Ovary (tissue), 9 donors: Measurements from ENCODE around the gene HOXA1. TPM values are rescaled to one million over a fixed set of nuclear protein-coding genes. Genes with fewer than 3 reads are reported as not detected.
"Not testable (repeated sequence)": the region's sequence is repeated elsewhere in the genome, so short reads cannot be mapped to it uniquely, and the experiment has no call there.

ENCODE experiments used
- DNase-seq, 5 donors: peaks; one replicate each; pipeline ENCODE4 v3.0.0-alpha.2; 2019 to 2020
- H3K27ac ChIP-seq, 2 donors: fragments of 200-600 bp; one replicate each; pipeline versions ENCODE4 v1.5.1 to v1.8.0; 2019 to 2022
- H3K27me3 ChIP-seq: fragments of 200-600 bp; one replicate; pipeline ENCODE4 v1.8.0; 2022
- H3K36me3 ChIP-seq: fragments of 200-600 bp; sonication (generic); one replicate; pipeline ENCODE4 v1.5.1; 2019
- H3K4me1 ChIP-seq: one replicate; pipeline ENCODE4 v1.8.1; 2013; ENCODE audit warnings: mild to moderate bottlenecking, moderate library complexity; ENCODE audit not compliant: insufficient read depth
- H3K4me3 ChIP-seq: fragments of 200-600 bp; sonication (generic); one replicate; pipeline ENCODE4 v1.5.1; 2017
- H3K9me3 ChIP-seq, 2 donors: fragments of 200-600 bp in 1 of 2; sonication (generic) in 1 of 2; one replicate each; pipeline versions ENCODE4 v1.5.1 to v1.8.1; 2013 to 2019; ENCODE audit warnings: mild to moderate bottlenecking in 1 of 2, moderate library complexity in 1 of 2
- EP300 ChIP-seq: sonication (generic); formaldehyde crosslinking; IDR thresholded peaks from one replicate; pipeline ENCODE4 v1.6.1; 2017; ENCODE audit warnings: antibody characterized with exemption
- POLR2A ChIP-seq: fragments of 450-650 bp; IDR thresholded peaks from one replicate; pipeline ENCODE4 v1.6.1; 2017; ENCODE audit warnings: antibody characterized with exemption, mild to moderate bottlenecking, moderate library complexity
- WGBS, 3 donors: extraction: QIAGEN DNeasy Blood & Tissue Kit in 1 of 3; methylation state at CpG; one replicate each; pipeline versions ENCODE4 v1.1.5 to v1.1.7; 2013 to 2017; 5-methylcytosine and 5-hydroxymethylcytosine counted together
- intact Hi-C, 4 donors: fragments of 100-400 bp; cut with DNase I; formaldehyde crosslinking; loops; one replicate each; pipeline versions ENCODE4 v1.11.0 to v1.15.1; 2022 to 2023
- polyA plus RNA-seq, 2 donors: library from polyadenylated mRNA; stranded (reverse); fragments of 200-250 nt in 1 of 2; fragments of 350-450 nt in 1 of 2; fragmentation: Illumina TruSeq in 1 of 2; extraction: RNeasy Lipid Tissue Mini Kit (QIAGEN cat#74804) in 1 of 2; gene quantifications; one replicate each; pipeline ENCODE4 v1.2.3, GENCODE V29; 2013 to 2014
- total RNA-seq, 7 donors: library from RNA; depleted of rRNA in 2 of 7; stranded (reverse); fragments of >200 nt in 2 of 7; fragmentation: NEBNext Ultra II Directional in 3 of 7; extraction: Animal tissue kit (Norgen Biotek cat#: 25700) in 3 of 7; gene quantifications; one replicate each; pipeline versions ENCODE4 v1.1.0 to v1.2.4, GENCODE V29; 2016 to 2023
- TF ChIP-seq, protein P1 (sequence below), 3 donors: fragments of 450-650 bp in 2 of 3; fragments of 200-600 bp in 1 of 3; IDR thresholded peaks; one replicate each; pipeline versions ENCODE4 v1.5.1 to v1.8.0; 2016 to 2022; ENCODE audit warnings: antibody characterized with exemption in 3 of 3, mild to moderate bottlenecking in 1 of 3
- donor health status: DM: no; HTN: no; CAD: no; lungs with moderate emphysema.
- donor health status: DM: no; HTN: no; CAD: no.
- donor health status: Bipolar disorder and iron deficiency.
- donor health status: DM: yes; HTN: yes; CAD: no.
- donor health status: DM: no; HTN: no; CAD: no.
- donor health status: DM: yes; HTN: yes; CAD: no.

The HOXA1 gene
- total and polyA plus RNA-seq, 9 donors, result 0.23 to 1.5 (median 0.62) TPM

DNA sequence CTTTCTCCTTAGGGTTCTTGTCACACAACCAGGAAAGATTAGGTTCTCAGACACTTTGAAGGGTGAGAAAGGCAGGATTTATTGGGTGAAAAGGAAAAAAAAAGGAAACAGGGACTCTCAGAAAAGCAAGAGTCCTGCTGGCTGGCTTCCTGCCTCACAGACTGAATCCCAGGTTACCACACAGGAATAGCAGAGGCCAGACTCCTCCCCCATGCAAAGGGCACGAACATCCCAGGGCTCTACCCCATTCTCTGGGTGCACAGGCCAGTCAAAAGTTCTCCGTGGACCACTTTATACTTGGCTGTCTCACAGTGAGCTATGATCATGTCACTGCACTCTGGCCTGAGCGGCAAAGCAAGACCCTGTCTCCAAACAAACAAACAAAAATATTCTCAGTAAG is 42.6 kb downstream of the HOXA1 start:
- no peak overlapping the region for H3K27ac ChIP-seq
- H3K9me3 ChIP-seq, result no peaks in the 10 kb centered on the region
- no peaks in the 10 kb centered on the region for H3K36me3 ChIP-seq
- no peak overlapping the region for H3K4me3 ChIP-seq
- no peaks in the 10 kb centered on the region for H3K4me1 ChIP-seq
- H3K27me3 ChIP-seq, result no peaks in the 10 kb centered on the region
- WGBS, 3 donors, result 44 to 47% (median 47%) methylated on average over 3 of the region's 3 CpGs
- intact Hi-C loops, result no loop called here
- no peak for DNase-seq
- no peak for TF ChIP-seq EP300

DNA sequence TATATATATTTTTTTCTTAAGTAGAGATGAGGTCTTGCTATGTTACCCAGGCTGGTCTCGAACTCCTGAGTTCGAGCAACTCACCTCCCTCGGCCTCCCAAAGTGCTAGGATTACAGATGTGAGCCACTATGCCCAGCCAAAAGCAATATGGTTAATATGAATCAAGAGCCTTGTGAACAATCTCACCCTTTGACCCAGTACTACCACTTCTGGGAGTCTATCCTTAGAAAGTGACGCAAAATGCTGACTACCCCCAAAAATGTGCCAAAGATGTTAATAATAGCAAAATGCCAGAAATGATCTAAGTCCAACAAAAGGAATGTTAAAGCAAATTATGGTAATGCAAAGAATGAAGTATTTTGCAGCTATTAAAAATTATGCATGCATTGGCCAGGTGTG is 44.3 kb downstream of the HOXA1 start:
- intact Hi-C loops, result no loop called here

DNA sequence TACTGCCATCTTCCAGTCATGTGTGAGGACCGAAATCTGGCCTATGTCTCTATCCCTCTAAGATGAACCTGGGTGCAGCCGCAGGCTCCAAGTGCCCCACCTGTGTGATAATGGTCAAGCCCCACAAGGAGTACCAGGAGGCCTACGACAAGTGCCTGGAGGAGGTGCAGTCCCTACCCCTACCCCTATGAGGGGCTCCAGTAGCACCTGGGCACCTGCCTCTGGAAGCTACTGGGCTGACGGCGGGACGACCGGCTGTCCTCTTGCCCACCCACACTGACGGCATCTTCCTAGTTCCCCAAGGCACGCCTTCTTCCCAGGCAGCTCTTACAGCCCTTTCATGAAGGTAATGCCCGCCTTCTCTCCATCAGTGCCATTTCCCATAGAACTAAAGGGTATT is 47.4 kb downstream of the HOXA1 start:
- Histone ChIP-seq H3K27me3 (no peaks in the 10 kb centered on the region), H3K4me3 (no peak overlapping the region), H3K27ac (no peak overlapping the region), H3K36me3 (no peaks in the 10 kb centered on the region), H3K4me1 (no peaks in the 10 kb centered on the region), H3K9me3 (no peaks in the 10 kb centered on the region)
- no peak for DNase-seq
- TF ChIP-seq, protein P1, sequence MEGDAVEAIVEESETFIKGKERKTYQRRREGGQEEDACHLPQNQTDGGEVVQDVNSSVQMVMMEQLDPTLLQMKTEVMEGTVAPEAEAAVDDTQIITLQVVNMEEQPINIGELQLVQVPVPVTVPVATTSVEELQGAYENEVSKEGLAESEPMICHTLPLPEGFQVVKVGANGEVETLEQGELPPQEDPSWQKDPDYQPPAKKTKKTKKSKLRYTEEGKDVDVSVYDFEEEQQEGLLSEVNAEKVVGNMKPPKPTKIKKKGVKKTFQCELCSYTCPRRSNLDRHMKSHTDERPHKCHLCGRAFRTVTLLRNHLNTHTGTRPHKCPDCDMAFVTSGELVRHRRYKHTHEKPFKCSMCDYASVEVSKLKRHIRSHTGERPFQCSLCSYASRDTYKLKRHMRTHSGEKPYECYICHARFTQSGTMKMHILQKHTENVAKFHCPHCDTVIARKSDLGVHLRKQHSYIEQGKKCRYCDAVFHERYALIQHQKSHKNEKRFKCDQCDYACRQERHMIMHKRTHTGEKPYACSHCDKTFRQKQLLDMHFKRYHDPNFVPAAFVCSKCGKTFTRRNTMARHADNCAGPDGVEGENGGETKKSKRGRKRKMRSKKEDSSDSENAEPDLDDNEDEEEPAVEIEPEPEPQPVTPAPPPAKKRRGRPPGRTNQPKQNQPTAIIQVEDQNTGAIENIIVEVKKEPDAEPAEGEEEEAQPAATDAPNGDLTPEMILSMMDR (IDR thresholded peaks at IDR 0.05), result no peak
- TF ChIP-seq EP300, result no peak
- no peak for TF ChIP-seq POLR2A
- WGBS, 3 donors, result 89 to 97% (median 93%) methylated on average over 10 of the region's 10 CpGs
- intact Hi-C loops, result no loop called here

More for the DNA sequence above, 44.3 kb downstream of the HOXA1 start:
- TF ChIP-seq, protein P1 (IDR thresholded peaks at IDR 0.05), result no peak
- TF ChIP-seq EP300, result no peak
- no peak for TF ChIP-seq POLR2A
- H3K27me3 ChIP-seq, result no peaks in the 10 kb centered on the region
- no peaks in the 10 kb centered on the region for H3K4me1 ChIP-seq
- H3K4me3 ChIP-seq, result no peak overlapping the region
- no peaks in the 10 kb centered on the region for H3K9me3 ChIP-seq
- DNase-seq, result no peak
- no peak overlapping the region for H3K27ac ChIP-seq
- 77 to 84% (median 82%) methylated on average over 4 of the region's 4 CpGs for WGBS, 3 donors
- no peaks in the 10 kb centered on the region for H3K36me3 ChIP-seq

DNA sequence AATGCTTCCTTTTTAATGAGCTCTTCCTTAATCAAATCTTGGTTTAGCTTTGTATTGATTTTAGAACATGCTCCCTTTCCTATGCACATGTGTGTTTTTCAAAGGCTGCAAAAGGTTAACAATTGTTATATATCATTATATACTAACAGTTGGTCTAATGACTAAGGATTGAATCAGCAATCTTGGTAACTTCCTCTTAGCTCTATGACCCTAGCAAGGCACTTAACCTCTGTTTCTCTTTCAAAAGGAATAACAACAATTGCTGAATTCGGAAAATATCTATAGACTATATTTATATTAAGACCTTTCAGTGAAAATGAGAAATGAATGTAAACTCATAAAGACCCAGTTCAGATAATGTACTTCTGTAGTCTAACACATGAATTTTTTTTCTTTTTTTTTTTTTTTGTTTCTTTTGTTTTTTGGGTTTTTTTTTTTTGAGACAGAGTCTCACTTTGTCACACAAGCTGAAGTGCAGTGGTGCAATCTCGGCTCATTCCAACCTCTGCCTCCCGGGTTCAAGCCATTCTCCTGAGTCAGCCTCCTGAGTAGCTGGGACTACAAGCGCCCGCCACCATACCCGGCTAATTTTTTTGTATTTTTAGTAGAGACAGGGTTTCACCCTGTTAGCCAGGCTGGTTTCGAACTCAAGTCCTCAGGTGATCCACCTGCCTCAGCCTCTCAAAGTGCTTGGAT is 48.8 kb downstream of the HOXA1 start:
- WGBS, 3 donors, result 90% methylated on average over 7 of the region's 7 CpGs
- DNase-seq, result no peak
- Histone ChIP-seq H3K4me3 (no peak overlapping the region), H3K36me3 (no peaks in the 10 kb centered on the region), H3K27me3 (no peaks in the 10 kb centered on the region), H3K9me3 (no peaks in the 10 kb centered on the region), H3K27ac (no peak overlapping the region), H3K4me1 (no peaks in the 10 kb centered on the region)
- intact Hi-C loops, result no loop called here
- TF ChIP-seq, protein P1 (IDR thresholded peaks at IDR 0.05), result no peak
- no peak for TF ChIP-seq POLR2A
- no peak for TF ChIP-seq EP300

DNA sequence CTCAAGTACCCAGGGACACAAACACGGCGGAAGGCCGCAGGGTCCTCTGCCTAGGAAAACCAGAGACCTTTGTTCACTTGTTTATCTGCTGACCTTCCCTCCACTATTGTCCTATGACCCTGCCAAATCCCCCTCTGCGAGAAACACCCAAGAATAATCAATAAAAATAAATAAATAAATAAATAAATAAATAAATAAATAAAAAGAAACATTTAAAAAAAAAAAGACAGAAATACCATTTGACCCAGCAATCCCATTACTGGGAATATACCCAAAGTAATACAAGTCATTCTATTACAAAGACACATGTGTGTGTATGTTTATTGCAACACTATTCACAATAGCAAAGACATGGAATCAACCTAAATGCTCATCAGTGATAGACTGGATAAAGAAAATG is 49.8 kb downstream of the HOXA1 start:
- H3K4me3 ChIP-seq, H3K4me1 ChIP-seq, H3K9me3 ChIP-seq, H3K27me3 ChIP-seq, H3K36me3 ChIP-seq, H3K27ac ChIP-seq, DNase-seq, intact Hi-C loops: not testable (repeated sequence)
- WGBS, 3 donors, result 83 to 100% (median 93%) methylated on average over 1 to 4 of the region's 4 CpGs

DNA sequence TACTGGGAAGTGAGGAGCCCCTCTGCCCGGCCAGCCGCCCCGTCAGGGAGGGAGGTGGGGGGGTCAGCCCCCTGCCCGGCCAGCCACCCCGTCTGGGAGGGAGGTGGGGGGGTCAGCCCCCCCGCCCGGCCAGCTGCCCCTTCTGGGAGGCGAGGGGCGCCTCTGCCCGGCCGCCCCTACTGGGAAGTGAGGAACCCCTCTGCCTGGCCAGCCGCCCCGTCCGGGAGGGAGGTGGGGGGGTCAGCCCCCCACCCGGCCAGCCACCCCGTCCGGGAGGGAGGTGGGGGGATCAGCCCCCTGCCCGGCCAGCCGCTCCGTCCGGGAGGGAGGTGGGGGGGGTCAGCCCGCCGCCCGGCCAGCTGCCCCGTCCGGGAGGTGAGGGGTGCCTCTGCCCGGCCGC is 50.7 kb downstream of the HOXA1 start:
- H3K4me1 ChIP-seq, H3K9me3 ChIP-seq, H3K36me3 ChIP-seq, H3K4me3 ChIP-seq, H3K27me3 ChIP-seq, DNase-seq, H3K27ac ChIP-seq, intact Hi-C loops: not testable (repeated sequence)
- WGBS, 3 donors, result 93% methylated on average over 26 of the region's 28 CpGs; no CpG with 5 or more reads in 2 of the 3 donors
